CD4-positive, alpha-beta T cell treated with Interleukin-10 for 1 hour (primary cell): ENCODE data around the gene OVCA2.

Experiments used
- DNase-seq: peaks from one replicate; pipeline ENCODE4 v3.0.0-alpha.2; 2020

The OVCA2 gene

DNA sequence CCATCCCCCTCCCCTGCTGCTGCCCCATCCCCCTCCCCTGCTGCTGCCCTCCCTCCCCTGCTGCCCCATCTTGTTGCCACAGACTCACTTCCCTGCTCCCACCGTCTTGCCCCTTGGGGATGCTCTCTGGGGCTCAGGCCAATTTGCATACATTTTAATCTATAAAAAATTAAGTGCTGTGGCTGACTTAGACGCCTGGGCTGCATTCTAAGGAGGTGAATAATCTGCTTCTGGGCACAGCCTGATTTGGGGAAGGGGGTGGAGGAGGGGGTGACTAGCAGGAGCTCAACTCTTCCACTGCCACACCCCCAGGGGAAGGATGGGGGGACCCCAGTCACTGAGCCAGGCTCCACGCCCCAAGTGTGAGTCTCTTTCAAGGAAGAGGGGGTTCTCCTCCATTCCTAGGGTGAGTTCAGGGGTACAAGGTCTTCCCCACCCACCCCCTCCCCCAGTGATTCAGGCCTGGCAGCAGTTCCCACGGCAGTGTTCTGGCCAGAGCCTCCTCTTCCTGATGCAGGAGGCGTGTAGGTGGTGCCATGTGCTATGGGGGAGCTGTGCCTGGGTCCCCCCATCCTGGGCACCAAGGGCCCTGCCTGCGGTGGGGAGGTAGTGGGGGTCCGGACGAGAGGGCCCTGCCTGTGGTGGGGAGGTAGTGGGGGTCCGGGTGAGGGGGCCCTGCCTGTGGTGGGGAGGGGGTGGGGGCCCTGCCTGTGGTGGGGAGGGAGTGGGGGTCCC is 6.8 kb upstream of the OVCA2 start:
- DNase-seq = no peak

GRCh38 chr17:2035541-2036488 is 6.0 kb upstream of the OVCA2 start:
- no peak for DNase-seq

GRCh38 chr17:2037155-2037554 is 4.7 kb upstream of the OVCA2 start:
- no peak for DNase-seq

GRCh38 chr17:2040219-2040827 is 1.5 kb upstream of the OVCA2 start:
- no peak for DNase-seq

GRCh38 chr17:2040942-2041560 is 771 bp upstream of the OVCA2 start:
- no peak for DNase-seq

DNA sequence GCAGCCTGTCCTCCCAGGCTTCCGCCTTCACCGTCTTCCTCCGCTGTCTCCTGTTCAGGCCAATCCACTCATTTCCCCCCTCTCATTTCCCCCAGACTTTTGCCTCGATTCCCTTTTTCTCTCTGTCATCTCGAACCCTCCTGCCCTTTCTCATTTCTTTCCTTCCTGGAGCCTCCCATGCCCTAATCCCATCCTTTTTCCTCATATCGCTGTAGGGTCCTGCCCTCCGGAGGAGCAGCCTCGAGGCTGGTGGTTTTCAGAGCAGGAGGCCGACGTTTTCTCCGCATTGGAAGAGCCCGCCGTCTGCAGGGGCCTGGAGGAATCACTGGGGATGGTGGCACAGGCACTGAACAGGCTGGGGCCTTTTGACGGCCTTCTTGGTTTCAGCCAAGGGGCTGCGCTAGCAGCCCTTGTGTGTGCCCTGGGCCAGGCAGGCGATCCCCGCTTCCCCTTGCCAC is 597 bp downstream of the OVCA2 start:
- DNase-seq = no peak

DNA sequence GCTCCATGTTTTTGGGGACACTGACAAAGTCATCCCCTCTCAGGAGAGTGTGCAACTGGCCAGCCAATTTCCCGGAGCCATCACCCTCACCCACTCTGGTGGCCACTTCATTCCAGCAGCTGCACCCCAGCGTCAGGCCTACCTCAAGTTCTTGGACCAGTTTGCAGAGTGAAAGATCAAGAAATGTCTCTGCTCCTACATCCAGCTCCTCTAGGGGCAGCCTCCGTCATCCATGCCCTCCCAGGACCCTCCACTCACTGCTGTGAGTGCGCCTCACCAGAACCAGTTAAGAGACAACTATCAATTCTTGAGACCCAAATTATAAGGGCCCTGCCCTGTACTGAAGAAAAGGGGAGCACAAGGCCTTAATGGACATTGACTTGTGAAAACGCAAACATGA is 1.1 kb downstream of the OVCA2 start:
- no peak for DNase-seq

- DNase-seq = no peak
Measured at GRCh38 chr17:2043785-2044184, 2.0 kb downstream of the OVCA2 start.

GRCh38 chr17:2044263-2044894 is 2.6 kb downstream of the OVCA2 start:
- no peak for DNase-seq

DNA sequence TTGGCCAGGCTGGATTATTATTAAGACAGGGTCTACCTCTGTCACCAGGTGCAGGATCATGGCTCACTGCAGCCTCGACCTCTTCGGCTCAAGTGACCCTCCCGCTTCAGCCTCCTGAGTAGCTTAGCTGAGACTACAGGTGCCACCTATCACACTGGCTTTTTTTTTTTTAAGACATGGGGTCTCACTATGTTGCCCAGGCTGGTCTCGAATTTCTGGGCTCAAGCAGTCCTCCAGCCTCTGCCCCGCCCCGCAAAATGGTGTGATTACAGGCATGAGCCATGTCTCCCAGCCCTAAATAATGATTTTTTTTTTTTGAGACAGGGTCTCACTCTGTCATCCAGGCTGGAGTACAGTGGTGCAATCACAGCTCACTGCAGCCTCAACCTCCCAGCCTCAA is 5.8 kb downstream of the OVCA2 start:
- DNase-seq = no peak

GRCh38 chr17:2048805-2049204 is 7.0 kb downstream of the OVCA2 start:
- DNase-seq = no peak

DNA sequence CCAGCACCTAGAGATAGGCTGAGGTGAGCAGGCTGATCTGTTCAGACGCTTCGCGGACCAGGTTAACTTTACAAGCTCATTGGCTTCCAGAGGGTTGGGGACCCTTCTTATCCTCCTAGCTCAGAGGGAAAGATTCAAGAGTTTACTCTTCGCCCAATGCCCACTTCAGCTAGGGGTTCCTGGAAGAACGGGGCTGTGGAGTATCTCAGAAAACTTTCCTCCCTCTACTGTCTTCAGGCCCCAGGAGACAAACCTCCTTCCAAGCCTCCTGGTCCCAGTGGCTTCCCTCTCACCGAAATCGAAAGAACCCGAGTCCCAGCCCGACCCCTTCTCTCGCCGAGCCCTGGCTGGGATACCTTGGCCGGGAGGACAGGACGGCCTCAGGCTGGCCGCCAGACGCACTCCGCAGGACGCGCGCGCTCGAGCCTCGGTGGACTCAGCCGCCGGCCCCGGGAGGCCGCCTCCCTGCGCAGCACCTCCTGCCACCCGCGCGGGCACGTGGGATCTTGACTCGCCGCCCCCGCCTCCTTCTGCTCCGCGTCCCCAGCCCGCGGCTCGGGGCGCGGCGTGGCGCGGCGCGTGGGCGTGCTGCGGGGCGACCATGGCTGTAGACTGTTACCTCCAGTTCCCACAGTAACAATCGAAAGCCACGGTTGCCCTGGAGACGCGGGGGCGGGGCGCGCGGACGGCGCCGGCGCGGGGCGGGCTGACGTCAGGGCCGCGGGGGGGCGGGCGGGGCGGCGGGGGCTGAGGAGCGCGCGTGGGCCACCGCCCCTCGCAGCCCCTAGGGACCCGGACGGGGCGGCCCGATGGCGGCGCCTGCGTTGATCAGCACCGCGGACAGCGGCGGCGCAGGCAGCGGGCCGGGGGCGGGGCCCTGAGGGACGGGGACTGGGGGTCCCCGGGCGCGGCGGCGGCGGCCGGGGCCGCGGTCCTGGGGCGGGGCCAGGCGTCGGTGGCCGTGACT is 7.8 kb downstream of the OVCA2 start:
- DNase-seq = peak; percentile 94

- DNase-seq = peak; percentile 84
Measured at GRCh38 chr17:2050300-2051060, 8.7 kb downstream of the OVCA2 start.

- peak; percentile 21 for DNase-seq
Measured at GRCh38 chr17:2051061-2051932, 9.5 kb downstream of the OVCA2 start.

DNA sequence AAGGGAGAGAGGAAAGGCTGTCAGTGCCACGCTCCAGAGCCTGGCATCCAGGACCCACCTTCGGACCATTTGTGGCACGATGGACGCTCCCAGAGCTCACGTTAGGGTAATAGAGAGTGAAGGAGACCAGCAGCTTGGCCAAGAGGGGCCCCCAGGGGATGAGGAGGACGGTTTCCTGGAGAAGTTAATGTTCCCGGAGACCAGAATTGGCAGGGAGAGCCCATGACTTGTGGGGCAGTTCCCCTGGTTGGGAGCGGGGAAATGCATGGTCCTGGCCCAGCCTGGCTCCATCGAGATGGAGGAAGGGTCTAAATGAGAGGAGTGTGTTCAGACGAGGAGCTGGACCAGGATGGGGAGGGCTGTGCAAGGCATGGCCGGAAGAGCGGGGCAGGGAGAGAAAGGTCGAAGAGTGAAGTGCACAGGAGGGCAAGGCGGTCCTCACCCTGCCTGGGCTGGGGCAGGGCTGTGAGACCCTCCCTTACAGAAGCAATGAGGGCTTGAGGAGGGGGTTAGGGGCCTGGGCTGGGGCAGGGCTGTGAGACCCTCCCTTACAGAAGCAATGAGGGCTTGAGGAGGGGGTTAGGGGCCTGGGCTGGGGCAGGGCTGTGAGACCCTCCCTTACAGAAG is 10.2 kb downstream of the OVCA2 start:
- no peak for DNase-seq

- peak; percentile 88 for DNase-seq
Measured at GRCh38 chr17:2053380-2054261, 11.8 kb downstream of the OVCA2 start.

GRCh38 chr17:2054262-2054511 is 12.4 kb downstream of the OVCA2 start:
- no peak for DNase-seq
